Astrocyte (in vitro differentiated cells and primary cell): ENCODE results near the gene SH3BP5L. TPM values are rescaled to one million over a fixed set of nuclear protein-coding genes. Genes with fewer than 3 reads are reported as not detected.

Experiments
- DNase-seq: peaks from one replicate; pipeline ENCODE4 v3.0.0-alpha.2; 2010; ENCODE audit warnings: low read depth
- FAIRE-seq: peaks from 2 replicates; lab custom pipeline; 2011; peaks lifted over from hg19 to GRCh38; lab: Jason Lieb, UNC
- H2AFZ ChIP-seq: 2 replicates; pipeline ENCODE4 v1.6.0; 2012; ENCODE audit warnings: low read depth, low read length, inconsistent platforms
- H3K27ac ChIP-seq: 2 replicates; pipeline ENCODE4 v1.5.1; 2011; ENCODE audit warnings: low read depth, low read length, inconsistent platforms
- H3K27me3 ChIP-seq: 2 replicates; pipeline ENCODE4 v1.6.0; 2011; ENCODE audit warnings: low read length, inconsistent platforms; ENCODE audit not compliant: insufficient read depth
- H3K36me3 ChIP-seq: 2 replicates; pipeline ENCODE4 v1.5.1; 2011; ENCODE audit warnings: low read length, inconsistent platforms; ENCODE audit not compliant: insufficient read depth
- H3K4me1 ChIP-seq: 2 replicates; pipeline ENCODE4 v1.5.1; 2011; ENCODE audit warnings: low read length, inconsistent platforms; ENCODE audit not compliant: insufficient read depth
- H3K4me2 ChIP-seq: 2 replicates; pipeline ENCODE4 v1.6.0; 2012; ENCODE audit warnings: low read length, inconsistent platforms
- H3K4me3 ChIP-seq: 2 replicates; pipeline ENCODE4 v1.5.1; 2011; ENCODE audit warnings: low read depth, mild to moderate bottlenecking, low read length, inconsistent platforms; ENCODE audit not compliant: insufficient read depth
- H3K79me2 ChIP-seq: 2 replicates; pipeline ENCODE4 v1.6.0; 2012; ENCODE audit warnings: mild to moderate bottlenecking, low read length, inconsistent platforms; ENCODE audit not compliant: insufficient read depth
- H3K9ac ChIP-seq: 2 replicates; pipeline ENCODE4 v1.6.0; 2012; ENCODE audit warnings: mild to moderate bottlenecking, low read length, inconsistent platforms
- H3K9me3 ChIP-seq: 2 replicates; pipeline ENCODE4 v1.5.1; 2012; ENCODE audit warnings: low read depth, mild to moderate bottlenecking, low read length, inconsistent platforms; ENCODE audit not compliant: insufficient read depth
- H4K20me1 ChIP-seq: 2 replicates; pipeline ENCODE4 v1.6.0; 2012; ENCODE audit warnings: low read length, inconsistent platforms; ENCODE audit not compliant: insufficient read depth
- H3K27ac Mint-ChIP-seq: one replicate; pipeline ENCODE4 v1.8.0; 2021; ENCODE audit warnings: mild to moderate bottlenecking, mixed read lengths; ENCODE audit not compliant: unreplicated experiment
- H3K27me3 Mint-ChIP-seq: one replicate; pipeline ENCODE4 v1.8.0; 2021; ENCODE audit warnings: low read depth, mixed read lengths; ENCODE audit not compliant: unreplicated experiment
- H3K36me3 Mint-ChIP-seq: one replicate; pipeline ENCODE4 v1.8.0; 2021; ENCODE audit warnings: low read depth, mixed read lengths; ENCODE audit not compliant: unreplicated experiment
- H3K4me1 Mint-ChIP-seq: one replicate; pipeline ENCODE4 v1.8.0; 2021; ENCODE audit warnings: low read depth, mixed read lengths; ENCODE audit not compliant: unreplicated experiment
- H3K4me3 Mint-ChIP-seq: one replicate; pipeline ENCODE4 v1.8.0; 2021; ENCODE audit warnings: mild to moderate bottlenecking, moderate library complexity, mixed read lengths; ENCODE audit not compliant: unreplicated experiment
- H3K9me3 Mint-ChIP-seq: one replicate; pipeline ENCODE4 v1.8.0; 2021; ENCODE audit warnings: mild to moderate bottlenecking, mixed read lengths; ENCODE audit not compliant: unreplicated experiment
- EZH2 ChIP-seq: IDR thresholded peaks from 2 replicates; pipeline ENCODE4 v1.6.1; 2012; ENCODE audit warnings: mild to moderate bottlenecking, low read length, inconsistent platforms; ENCODE audit not compliant: insufficient read depth
- total RNA-seq: library from RNA; stranded (reverse); gene quantifications from 2 replicates; pipeline ENCODE4 v1.2.1, GENCODE V29; 2021
- TF ChIP-seq, protein P1 (sequence below): IDR thresholded peaks from 2 replicates; pipeline ENCODE4 v1.5.1; 2011; ENCODE audit warnings: low read depth, mild to moderate bottlenecking, inconsistent platforms, low read length, moderate library complexity; ENCODE audit not compliant: insufficient read depth

SH3BP5L gene
- total RNA-seq, 1 donor from 2014 or later: 37.7 TPM

DNA sequence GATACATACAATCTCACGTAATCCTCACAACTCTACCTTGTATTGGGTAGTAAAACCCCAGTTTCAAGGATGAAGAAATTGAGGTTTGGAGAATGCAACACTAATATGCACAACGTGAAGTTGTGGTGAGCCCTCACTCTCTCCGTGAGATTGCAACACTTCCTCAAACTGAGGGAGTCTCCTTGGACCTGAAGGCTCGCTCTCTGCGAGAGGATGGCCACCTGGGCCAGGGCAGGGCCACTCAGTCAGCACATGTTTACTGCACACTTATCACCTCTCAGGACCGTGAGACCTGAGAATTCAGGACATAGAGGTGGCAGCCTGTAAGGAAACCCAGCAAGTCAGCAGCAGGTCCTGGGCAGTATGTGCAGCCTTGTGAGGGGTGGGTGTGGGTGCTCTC lies 8.7 kb downstream of the SH3BP5L start:
- no peak overlapping the region for H3K4me3 Mint-ChIP-seq
- H3K9me3 ChIP-seq: no peaks in the 10 kb centered on the region
- no peak overlapping the region for H3K4me3 ChIP-seq
- no peak overlapping the region for H3K27ac ChIP-seq
- H3K4me2 ChIP-seq: no peak overlapping the region
- peaks cover 19% of the 10 kb centered on the region for H3K4me1 Mint-ChIP-seq
- H4K20me1 ChIP-seq: peaks cover 57% of the 10 kb centered on the region
- H3K9me3 Mint-ChIP-seq: peaks cover 2% of the 10 kb centered on the region
- H3K27ac Mint-ChIP-seq: no peak overlapping the region
- peaks cover 63% of the 10 kb centered on the region for H3K79me2 ChIP-seq
- peaks cover 56% of the 10 kb centered on the region for H3K36me3 ChIP-seq
- peaks cover 51% of the 10 kb centered on the region for H3K36me3 Mint-ChIP-seq
- H3K27me3 Mint-ChIP-seq: no peaks in the 10 kb centered on the region
- TF ChIP-seq, protein P1, sequence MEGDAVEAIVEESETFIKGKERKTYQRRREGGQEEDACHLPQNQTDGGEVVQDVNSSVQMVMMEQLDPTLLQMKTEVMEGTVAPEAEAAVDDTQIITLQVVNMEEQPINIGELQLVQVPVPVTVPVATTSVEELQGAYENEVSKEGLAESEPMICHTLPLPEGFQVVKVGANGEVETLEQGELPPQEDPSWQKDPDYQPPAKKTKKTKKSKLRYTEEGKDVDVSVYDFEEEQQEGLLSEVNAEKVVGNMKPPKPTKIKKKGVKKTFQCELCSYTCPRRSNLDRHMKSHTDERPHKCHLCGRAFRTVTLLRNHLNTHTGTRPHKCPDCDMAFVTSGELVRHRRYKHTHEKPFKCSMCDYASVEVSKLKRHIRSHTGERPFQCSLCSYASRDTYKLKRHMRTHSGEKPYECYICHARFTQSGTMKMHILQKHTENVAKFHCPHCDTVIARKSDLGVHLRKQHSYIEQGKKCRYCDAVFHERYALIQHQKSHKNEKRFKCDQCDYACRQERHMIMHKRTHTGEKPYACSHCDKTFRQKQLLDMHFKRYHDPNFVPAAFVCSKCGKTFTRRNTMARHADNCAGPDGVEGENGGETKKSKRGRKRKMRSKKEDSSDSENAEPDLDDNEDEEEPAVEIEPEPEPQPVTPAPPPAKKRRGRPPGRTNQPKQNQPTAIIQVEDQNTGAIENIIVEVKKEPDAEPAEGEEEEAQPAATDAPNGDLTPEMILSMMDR: no peak
- no peak for TF ChIP-seq EZH2
- DNase-seq (no peak), FAIRE-seq (no peak)
- no peaks in the 10 kb centered on the region for H3K27me3 ChIP-seq
- no peak overlapping the region for H2AFZ ChIP-seq
- peaks cover 22% of the 10 kb centered on the region for H3K4me1 ChIP-seq
- H3K9ac ChIP-seq: no peak overlapping the region

DNA sequence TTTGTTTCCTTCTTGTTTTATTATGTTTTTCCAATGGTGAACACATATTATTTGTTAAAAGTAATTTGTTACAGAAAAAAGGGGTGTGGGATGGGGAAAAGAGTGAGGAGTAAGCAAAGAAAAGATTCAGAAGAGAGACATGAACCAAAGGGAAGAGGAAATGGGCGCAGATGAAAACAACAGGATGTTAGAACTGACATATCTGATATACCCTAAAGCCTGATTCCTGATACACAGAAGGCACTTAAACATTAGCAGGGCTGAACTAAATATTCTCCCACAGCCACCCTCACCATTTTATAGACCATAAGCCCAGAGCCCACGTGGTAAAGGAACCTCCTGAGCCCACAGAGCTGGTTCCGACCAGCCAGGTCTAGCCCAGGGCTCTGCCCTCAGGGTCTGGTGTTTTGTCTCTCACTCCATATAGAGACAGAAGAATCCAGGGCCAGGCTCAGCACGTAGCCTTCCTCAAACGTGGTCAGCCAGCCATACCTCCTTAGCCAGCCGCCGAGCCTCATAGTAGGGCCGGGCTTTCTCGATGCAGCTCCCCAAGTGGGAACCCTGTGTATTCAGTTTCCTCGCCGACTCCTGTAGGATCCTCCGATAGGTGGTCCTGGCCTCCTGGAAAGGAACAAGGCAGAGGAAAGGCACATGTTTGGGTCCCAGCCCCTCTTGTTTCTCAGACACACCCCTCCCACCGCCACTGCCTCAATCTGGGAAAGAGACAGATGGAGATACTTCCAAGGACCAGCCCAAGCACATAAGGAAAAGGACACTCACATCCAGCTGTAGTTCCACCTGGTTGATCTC lies 9.5 kb downstream of the SH3BP5L start:
- TF ChIP-seq, protein P1: no peak
- TF ChIP-seq EZH2: no peak
- Histone ChIP-seq H3K79me2 (peaks cover 55% of the 10 kb centered on the region), H3K27me3 (no peaks in the 10 kb centered on the region), H3K36me3 (peaks cover 54% of the 10 kb centered on the region), H3K4me1 (peaks cover 14% of the 10 kb centered on the region), H3K4me3 (no peak overlapping the region), H3K4me2 (no peak overlapping the region), H2AFZ (no peak overlapping the region), H3K9ac (no peak overlapping the region), H3K9me3 (no peaks in the 10 kb centered on the region), H3K27ac (no peak overlapping the region), H4K20me1 (peaks cover 55% of the 10 kb centered on the region)
- Mint-ChIP-seq H3K4me1 (peaks cover 12% of the 10 kb centered on the region), H3K9me3 (peaks cover 2% of the 10 kb centered on the region), H3K4me3 (no peak overlapping the region), H3K27ac (no peak overlapping the region), H3K36me3 (peaks cover 48% of the 10 kb centered on the region), H3K27me3 (no peaks in the 10 kb centered on the region)
- FAIRE-seq (no peak), DNase-seq (no peak)
